Mucosa of descending colon (tissue), 3 donors: Measurements from ENCODE around the gene ZMYND10. TPM values are rescaled to one million over a fixed set of nuclear protein-coding genes. Genes with fewer than 3 reads are reported as not detected.
A peak's percentile ranks its signal among the peaks of the same experiment; 100 is the strongest.

Source experiments
- ATAC-seq: fragments of 200-7000 bp; cut with Tn5 transposase; one replicate; pipeline ENCODE4 v1.9.1; 2020; ENCODE audit warnings: mild to moderate bottlenecking, moderate library complexity
- DNase-seq, 3 donors: peaks; one replicate each; pipeline ENCODE4 v3.0.0-alpha.2; 2020
- H3K36me3 ChIP-seq: fragments of 200-600 bp; one replicate; pipeline ENCODE4 v1.8.0; 2021; ENCODE audit warnings: low read depth, mild to moderate bottlenecking
- H3K4me1 ChIP-seq: fragments of 200-600 bp; one replicate; pipeline ENCODE4 v1.8.0; 2021; ENCODE audit warnings: low read depth, mild to moderate bottlenecking
- H3K4me3 ChIP-seq: fragments of 200-600 bp; one replicate; pipeline ENCODE4 v1.8.0; 2021; ENCODE audit warnings: mild to moderate bottlenecking
- H3K9me3 ChIP-seq: fragments of 200-600 bp; one replicate; pipeline ENCODE4 v1.8.0; 2021; ENCODE audit warnings: mild to moderate bottlenecking
- CTCF ChIP-seq: fragments of 200-600 bp; IDR thresholded peaks from one replicate; pipeline ENCODE4 v1.8.0; 2022; ENCODE audit warnings: antibody characterized with exemption, mild to moderate bottlenecking
- intact Hi-C, 2 donors: fragments of 100-400 bp; cut with DNase I in 1 of 2; cut with micrococcal nuclease in 1 of 2; formaldehyde crosslinking; loops; one replicate each; pipeline versions ENCODE4 v1.11.0 to v1.11.1; 2022; cut with DNase I, micrococcal nuclease
- total RNA-seq, 3 donors: library from RNA; stranded (reverse); fragmentation: NEBNext Ultra II Directional in 2 of 3; extraction: Animal tissue kit (Norgen Biotek cat#: 25700) in 2 of 3; gene quantifications; one replicate each; pipeline versions ENCODE4 v1.2.1 to v1.2.4, GENCODE V29; 2021 to 2023
- donor health status: DM: no; HTN: no; CAD: no; lungs with moderate emphysema.
- donor health status: DM: no; HTN: no; CAD: no.
- donor health status: DM: no; HTN: yes; CAD: no.

Gene ZMYND10
- total RNA-seq, 3 donors from 2014 or later, result 0.20 to 0.60 (median 0.31) TPM

- Histone ChIP-seq H3K4me3 (no peak overlapping the region), H3K36me3 (peaks cover 8% of the 10 kb centered on the region), H3K4me1 (peaks cover 42% of the 10 kb centered on the region), H3K9me3 (no peaks in the 10 kb centered on the region)
- intact Hi-C loops, result no loop called here
- no peak for TF ChIP-seq CTCF
- no peak for ATAC-seq
- DNase-seq, result no peak
Measured at GRCh38 chr3:50331364-50331907, 14.1 kb downstream of the ZMYND10 start.

GRCh38 chr3:50330330-50330729, 15.2 kb downstream of the ZMYND10 start:
- Histone ChIP-seq H3K4me1 (peaks cover 32% of the 10 kb centered on the region), H3K36me3 (peaks cover 8% of the 10 kb centered on the region), H3K9me3 (no peaks in the 10 kb centered on the region), H3K4me3 (no peak overlapping the region)
- no peak for DNase-seq
- no peak for TF ChIP-seq CTCF
- ATAC-seq, result no peak
- intact Hi-C loops, result no loop called here

DNA sequence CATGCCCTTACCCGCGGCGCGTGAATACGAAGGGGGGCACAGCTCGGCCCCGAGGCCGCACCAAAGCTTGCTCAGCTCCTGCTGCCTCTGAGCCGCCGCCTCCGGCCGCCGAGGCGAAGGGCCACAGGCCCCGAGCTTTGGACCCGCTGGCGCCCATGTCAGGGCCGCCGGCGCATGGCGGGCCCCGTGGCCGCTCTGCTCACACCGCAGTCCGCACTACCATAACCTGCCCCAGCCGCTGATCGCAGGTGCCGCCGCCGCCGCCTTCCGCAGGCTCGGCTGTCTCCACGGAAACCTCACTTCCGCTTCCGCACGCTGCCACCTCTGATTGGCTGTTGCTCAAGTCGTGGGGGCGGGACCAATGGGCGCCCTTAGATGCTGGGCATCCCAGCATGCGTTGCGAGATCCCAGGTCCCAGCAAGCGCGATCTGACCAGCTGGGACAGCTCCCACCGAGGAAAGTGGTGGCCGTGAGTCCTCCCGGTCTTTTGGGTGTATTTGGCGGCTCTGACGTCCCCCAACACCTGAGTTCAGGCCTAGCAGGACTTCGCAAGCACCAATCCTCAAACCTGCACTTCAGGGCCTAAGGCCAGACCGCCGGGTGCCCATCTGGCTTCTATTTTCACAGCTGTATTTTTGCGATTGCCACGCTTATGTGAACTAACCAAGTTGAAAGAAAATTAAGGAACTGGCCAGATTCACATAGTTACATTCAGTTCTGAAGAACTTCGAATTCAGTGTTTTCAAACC, 17.4 kb downstream of the ZMYND10 start, which contains the start of gene TUSC2:
TSS of gene TUSC2 (minus strand) at position 281 of the 749 bp plus-strand sequence. CDS start at position 157, 124 bp downstream.
- no peak for TF ChIP-seq CTCF
- Histone ChIP-seq H3K4me1 (peaks cover 18% of the 10 kb centered on the region), H3K9me3 (no peaks in the 10 kb centered on the region), H3K4me3 (peak within 1 kb of the TSS; percentile 60), H3K36me3 (peaks cover 8% of the 10 kb centered on the region)
- intact Hi-C loops, result no loop called here
- peak; percentile 97 for ATAC-seq
- DNase-seq, result peak; percentile 97 to 100 (median 98)

GRCh38 chr3:50327129-50327528, 18.4 kb downstream of the ZMYND10 start:
- Histone ChIP-seq H3K9me3 (no peaks in the 10 kb centered on the region), H3K4me3 (no peak overlapping the region), H3K4me1 (peaks cover 18% of the 10 kb centered on the region), H3K36me3 (peaks cover 8% of the 10 kb centered on the region)
- ATAC-seq, result no peak
- TF ChIP-seq CTCF, result no peak
- intact Hi-C loops, result no loop called here
- no peak for DNase-seq

DNA sequence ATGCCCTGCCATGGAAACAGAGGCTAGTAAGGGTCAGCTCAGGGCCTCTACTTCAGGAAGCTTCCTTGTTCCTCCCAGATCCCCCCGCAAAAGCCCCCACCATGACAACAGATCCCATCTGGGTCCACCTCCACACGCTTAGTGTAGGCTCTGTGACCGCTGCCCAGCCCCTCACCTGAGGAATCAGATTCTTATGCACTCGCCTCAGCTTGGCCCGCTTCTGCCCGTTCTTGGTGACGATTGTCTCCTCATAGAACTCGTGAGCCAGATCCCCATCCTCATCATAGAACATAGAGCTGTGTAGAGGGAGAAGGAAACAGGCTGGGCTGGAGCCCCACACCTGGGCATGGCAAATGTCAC, 19.4 kb downstream of the ZMYND10 start:
- DNase-seq (no peak), ATAC-seq (no peak)
- Histone ChIP-seq H3K9me3 (no peaks in the 10 kb centered on the region), H3K4me3 (no peak overlapping the region), H3K4me1 (peaks cover 23% of the 10 kb centered on the region), H3K36me3 (peaks cover 8% of the 10 kb centered on the region)
- TF ChIP-seq CTCF, result no peak
- intact Hi-C loops, result no loop called here
